Endothelial cell of umbilical vein (primary cell): ENCODE data around the gene CSMD2. TPM values are rescaled to one million over a fixed set of nuclear protein-coding genes. Genes with fewer than 3 reads are reported as not detected.

Experiments
- BruUV-seq: library from RNA; stranded (reverse); fragments of 400-500 nt; replicated peaks from 2 replicates; lab custom pipeline; 2021; lab: Mats Ljungman, UMichigan
- CTCF ChIA-PET: fragments of 300-600, 350-600 bp; sonication (Branson Sonifier 250); formaldehyde crosslinking; loops from one replicate; lab custom pipeline; 2021; ENCODE audit warnings: antibody characterized with exemption, inconsistent platforms; lab: Charles Lee
- POLR2A ChIA-PET: fragments of 300-600, 350-600 bp; sonication (Branson Sonifier 250); formaldehyde crosslinking; loops from one replicate; lab custom pipeline; 2021; ENCODE audit warnings: antibody characterized with exemption, inconsistent platforms; lab: Charles Lee
- DNase-seq: peaks from one replicate; pipeline ENCODE4 v3.0.0-alpha.2; 2011; ENCODE audit warnings: low read depth, low spot score
- FAIRE-seq: peaks from 2 replicates; lab custom pipeline; 2011; peaks lifted over from hg19 to GRCh38; lab: Jason Lieb, UNC
- H2AFZ ChIP-seq: 2 replicates; pipeline ENCODE4 v1.6.0; 2012; ENCODE audit warnings: low read depth, low read length, control low read depth, inconsistent platforms
- H3K27ac ChIP-seq: 2 replicates; pipeline ENCODE4 v1.5.1; 2011; ENCODE audit warnings: low read depth, mild to moderate bottlenecking, control low read depth, low read length, moderate library complexity; ENCODE audit not compliant: insufficient read depth
- H3K27me3 ChIP-seq, 2 experiments: 2 replicates each; pipeline versions ENCODE4 v1.6.0 to v1.6.1; 2011; ENCODE audit warnings: low read length in 2 of 2, mixed read lengths in 1 of 2; ENCODE audit not compliant: control insufficient read depth in 2 of 2, insufficient read depth in 2 of 2
- H3K36me3 ChIP-seq, 2 experiments: 2 replicates in 1 of 2; 3 replicates in 1 of 2; pipeline ENCODE4 v1.5.1; 2011; ENCODE audit warnings: low read length in 2 of 2, mild to moderate bottlenecking in 1 of 2, moderate library complexity in 1 of 2; ENCODE audit not compliant: control insufficient read depth in 2 of 2, insufficient read depth in 2 of 2; ENCODE audit errors: extremely low read depth in 1 of 2
- H3K4me1 ChIP-seq: 3 replicates; pipeline ENCODE4 v1.5.1; 2011; ENCODE audit warnings: mild to moderate bottlenecking, low read length; ENCODE audit not compliant: control insufficient read depth, insufficient read depth; ENCODE audit errors: extremely low read depth
- H3K4me2 ChIP-seq: 2 replicates; pipeline ENCODE4 v1.6.1; 2011; ENCODE audit warnings: low read length, control low read depth, mixed read lengths; ENCODE audit not compliant: insufficient read depth
- H3K4me3 ChIP-seq, 3 experiments: fragments of 200-600 bp in 1 of 3; sonication (generic), shearing (Covaris generic) in 1 of 3; replicated peaks in 1 of 3; 2 replicates each; pipeline ENCODE4 v1.5.1; 2011 to 2016; ENCODE audit warnings: control low read depth in 3 of 3, low read length in 3 of 3, mild to moderate bottlenecking in 2 of 3, inconsistent platforms in 1 of 3, low read depth in 1 of 3, moderate library complexity in 1 of 3; ENCODE audit not compliant: insufficient read depth in 1 of 3
- H3K79me2 ChIP-seq: 2 replicates; pipeline ENCODE4 v1.6.0; 2012; ENCODE audit warnings: low read length, inconsistent platforms; ENCODE audit not compliant: control insufficient read depth, insufficient read depth
- H3K9ac ChIP-seq: replicated peaks from 2 replicates; pipeline ENCODE3; 2011; ENCODE audit warnings: low read length, control low read depth; ENCODE audit not compliant: insufficient read depth; ENCODE audit errors: extremely low read depth
- H3K9me1 ChIP-seq: replicated peaks from 3 replicates; pipeline ENCODE4 v1.6.0; 2011; ENCODE audit warnings: mild to moderate bottlenecking, low read length; ENCODE audit not compliant: control insufficient read depth, insufficient read depth; ENCODE audit errors: extremely low read depth
- H3K9me3 ChIP-seq: replicated peaks from 2 replicates; pipeline ENCODE4 v1.5.1; 2012; ENCODE audit warnings: low read length, inconsistent platforms; ENCODE audit not compliant: control insufficient read depth, insufficient read depth
- H4K20me1 ChIP-seq: replicated peaks from 2 replicates; pipeline ENCODE3; 2011; ENCODE audit warnings: mild to moderate bottlenecking, low read length; ENCODE audit not compliant: control insufficient read depth, insufficient read depth; ENCODE audit errors: extremely low read depth
- EZH2 ChIP-seq: IDR thresholded peaks from 2 replicates; pipeline ENCODE4 v1.6.1; 2012; ENCODE audit warnings: borderline replicate concordance, low read depth, mild to moderate bottlenecking, moderate library complexity, low read length, inconsistent platforms; ENCODE audit not compliant: severe bottlenecking
- FOS ChIP-seq: IDR thresholded peaks from 2 replicates; pipeline ENCODE4 v1.6.1; 2011; ENCODE audit warnings: mild to moderate bottlenecking, low read length, moderate library complexity, borderline replicate concordance; ENCODE audit not compliant: insufficient read depth
- GATA2 ChIP-seq: IDR thresholded peaks from 2 replicates; pipeline ENCODE4 v1.7.0; 2011; ENCODE audit warnings: low read depth, mild to moderate bottlenecking, moderate library complexity, mixed read lengths, low read length; ENCODE audit not compliant: insufficient read length, insufficient read depth
- JUN ChIP-seq: IDR thresholded peaks from 2 replicates; pipeline ENCODE4 v1.6.1; 2011; ENCODE audit warnings: borderline replicate concordance, low read depth; ENCODE audit not compliant: insufficient read length, insufficient read depth
- MYC ChIP-seq: IDR thresholded peaks from one replicate; pipeline ENCODE4 v1.6.1; 2011; ENCODE audit warnings: mild to moderate bottlenecking, low read depth, low read length
- POLR2A ChIP-seq: IDR thresholded peaks from 2 replicates; pipeline ENCODE4 v1.6.1; 2012; ENCODE audit warnings: low read depth, mild to moderate bottlenecking, control low read depth, low read length
- POLR2AphosphoS5 ChIP-seq: IDR thresholded peaks from 2 replicates; pipeline ENCODE4 v1.6.1; 2012; ENCODE audit warnings: low read depth, mild to moderate bottlenecking, control low read depth, low read length, moderate library complexity; ENCODE audit not compliant: insufficient read depth
- dilution Hi-C: fragments of 300-500 bp; cut with MboI; formaldehyde crosslinking; loops from one replicate; pipeline ENCODE4 v1.15.0; 2019; ENCODE audit warnings: low sequenced_read_pairs; ENCODE audit not compliant: extremely low pct_ligation_motif_present
- intact Hi-C: fragments of 100-400 bp; cut with micrococcal nuclease; formaldehyde crosslinking; loops from one replicate; pipeline ENCODE4 v1.10.0; 2022
- polyA plus RNA-seq, 4 experiments: library from polyadenylated mRNA; depleted of rRNA in 3 of 4; stranded (reverse) in 3 of 4; unstranded in 1 of 4; fragments of >200 nt; gene quantifications; 2 replicates each; pipeline versions ENCODE4 v1.2.1 to v1.2.3, GENCODE V29; 2011 to 2012; ENCODE audit warnings: missing spikeins in 1 of 4
- total RNA-seq: library from RNA; stranded (reverse); gene quantifications from 2 replicates; pipeline ENCODE4 v1.2.3, GENCODE V29; 2021
- TF ChIP-seq, protein P1 (sequence below), 2 donors: IDR thresholded peaks; 1 replicate in 1 of 2; 2 replicates in 1 of 2; pipeline ENCODE4 v1.5.1; 2011; ENCODE audit warnings: low read length in 2 of 2, mild to moderate bottlenecking in 2 of 2, moderate library complexity in 2 of 2, control low read depth in 1 of 2, inconsistent platforms in 1 of 2, low read depth in 1 of 2; ENCODE audit not compliant: insufficient read depth in 1 of 2; ENCODE audit errors: extremely low read depth in 1 of 2
- TF ChIP-seq, protein P2 (sequence below): IDR thresholded peaks from 2 replicates; pipeline ENCODE4 v1.6.1; 2011; ENCODE audit not compliant: insufficient read depth, insufficient read length

The CSMD2 gene
- total and polyA plus RNA-seq, 2 donors (not counting 3 experiments of a cell fraction or from before 2014, with no cell fraction given) = under 0.01 TPM; not detected in 1

DNA sequence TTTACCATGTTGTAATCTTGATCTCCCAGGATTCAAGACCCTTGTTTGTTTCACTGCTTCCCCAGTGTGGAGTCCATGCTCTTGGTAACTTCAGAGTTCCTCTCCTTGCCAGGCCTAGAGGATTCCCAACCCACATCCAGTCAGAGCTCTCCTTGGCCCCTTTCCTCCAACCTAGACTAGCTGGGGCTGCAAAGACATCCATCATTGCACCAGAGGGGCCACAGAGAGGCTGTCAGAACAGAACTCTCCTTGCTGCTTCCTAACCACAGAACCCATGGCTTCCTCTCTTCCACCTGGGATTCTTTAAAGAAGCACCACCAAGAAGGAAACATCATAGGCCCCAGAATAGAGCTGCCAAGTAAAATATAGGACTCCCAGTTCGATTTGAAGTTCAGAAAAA lies 220.2 kb downstream of the CSMD2 start:
- Histone ChIP-seq H3K27ac (no peak overlapping the region), H3K9me3 (peaks cover 3% of the 10 kb centered on the region), H3K27me3 (no peaks in the 10 kb centered on the region), H3K4me1 (no peaks in the 10 kb centered on the region), H3K79me2 (no peaks in the 10 kb centered on the region), H4K20me1 (no peaks in the 10 kb centered on the region), H3K4me3 (no peak overlapping the region), H3K36me3 (no peaks in the 10 kb centered on the region), H3K9ac (no peak overlapping the region), H3K4me2 (no peak overlapping the region), H3K9me1 (no peaks in the 10 kb centered on the region), H2AFZ (no peak overlapping the region)
- dilution Hi-C loops (no loop called here), intact Hi-C loops (no loop called here)
- DNase-seq = no peak
- ChIA-PET CTCF (no interaction called here), POLR2A (no interaction called here)
- no peak for TF ChIP-seq FOS
- no peak for TF ChIP-seq EZH2
- no TSS peak for BruUV-seq
- no peak for FAIRE-seq

DNA sequence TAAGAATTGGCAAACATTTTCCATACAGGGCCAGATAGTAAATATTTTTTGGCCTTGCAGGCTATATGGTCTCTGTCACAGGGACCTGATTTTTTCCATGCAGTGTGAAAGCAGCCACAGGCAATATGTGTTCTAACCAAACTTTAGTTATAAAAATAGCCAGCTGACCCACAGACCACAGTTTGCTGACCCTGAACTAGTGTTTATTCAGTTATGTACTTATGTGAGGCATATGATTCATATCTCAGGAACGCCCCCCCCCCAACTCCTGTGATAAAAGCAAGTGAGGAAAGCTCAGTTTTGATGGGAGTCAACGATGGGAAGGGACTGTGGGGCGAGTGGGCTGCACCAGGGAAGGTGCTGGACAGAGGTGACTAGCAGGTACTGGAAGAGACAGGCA lies 221.1 kb downstream of the CSMD2 start:
- FAIRE-seq (no peak), DNase-seq (no peak)
- POLR2A ChIA-PET = no interaction called here
- intact Hi-C loops (no loop called here), dilution Hi-C loops (no loop called here)
- Histone ChIP-seq H4K20me1 (no peaks in the 10 kb centered on the region), H3K4me3 (no peak overlapping the region), H3K36me3 (no peaks in the 10 kb centered on the region), H2AFZ (no peak overlapping the region), H3K27ac (no peak overlapping the region), H3K79me2 (no peaks in the 10 kb centered on the region), H3K4me2 (no peak overlapping the region), H3K27me3 (no peaks in the 10 kb centered on the region), H3K9me3 (peaks cover 5% of the 10 kb centered on the region), H3K9ac (no peak overlapping the region), H3K9me1 (no peaks in the 10 kb centered on the region), H3K4me1 (no peaks in the 10 kb centered on the region)
- TF ChIP-seq MYC = no peak
- TF ChIP-seq POLR2AphosphoS5 = no peak
- no peak for TF ChIP-seq JUN
- no peak for TF ChIP-seq EZH2
- TF ChIP-seq, protein P1, sequence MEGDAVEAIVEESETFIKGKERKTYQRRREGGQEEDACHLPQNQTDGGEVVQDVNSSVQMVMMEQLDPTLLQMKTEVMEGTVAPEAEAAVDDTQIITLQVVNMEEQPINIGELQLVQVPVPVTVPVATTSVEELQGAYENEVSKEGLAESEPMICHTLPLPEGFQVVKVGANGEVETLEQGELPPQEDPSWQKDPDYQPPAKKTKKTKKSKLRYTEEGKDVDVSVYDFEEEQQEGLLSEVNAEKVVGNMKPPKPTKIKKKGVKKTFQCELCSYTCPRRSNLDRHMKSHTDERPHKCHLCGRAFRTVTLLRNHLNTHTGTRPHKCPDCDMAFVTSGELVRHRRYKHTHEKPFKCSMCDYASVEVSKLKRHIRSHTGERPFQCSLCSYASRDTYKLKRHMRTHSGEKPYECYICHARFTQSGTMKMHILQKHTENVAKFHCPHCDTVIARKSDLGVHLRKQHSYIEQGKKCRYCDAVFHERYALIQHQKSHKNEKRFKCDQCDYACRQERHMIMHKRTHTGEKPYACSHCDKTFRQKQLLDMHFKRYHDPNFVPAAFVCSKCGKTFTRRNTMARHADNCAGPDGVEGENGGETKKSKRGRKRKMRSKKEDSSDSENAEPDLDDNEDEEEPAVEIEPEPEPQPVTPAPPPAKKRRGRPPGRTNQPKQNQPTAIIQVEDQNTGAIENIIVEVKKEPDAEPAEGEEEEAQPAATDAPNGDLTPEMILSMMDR (IDR thresholded peaks at IDR 0.05; ENCODE audit: extremely low read depth in 1 of 2, insufficient read depth in 1 of 2, low read depth in 1 of 2, low read length in 2 of 2) = no peak
- TF ChIP-seq FOS = no peak
- TF ChIP-seq, protein P2, sequence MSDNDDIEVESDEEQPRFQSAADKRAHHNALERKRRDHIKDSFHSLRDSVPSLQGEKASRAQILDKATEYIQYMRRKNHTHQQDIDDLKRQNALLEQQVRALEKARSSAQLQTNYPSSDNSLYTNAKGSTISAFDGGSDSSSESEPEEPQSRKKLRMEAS = no peak
- TF ChIP-seq POLR2A = no peak
- TF ChIP-seq GATA2 = no peak
- CTCF ChIA-PET = no interaction called here
- no TSS peak for BruUV-seq
